ENCODE results near the gene APOM. TPM values are rescaled to one million over a fixed set of nuclear protein-coding genes. Genes with fewer than 3 reads are reported as not detected.

Gene APOM
- total RNA-seq, 2 experiments from 2014 or later: 1.5 to 2.1 TPM

GRCh38 chr6:31614684-31615578 is 40.8 kb upstream of the APOM start, which contains the start of gene AIF1:
Gene AIF1, plus strand, starts transcription at chr6:31615234. Its CDS starts 96 bp downstream, at chr6:31615330.
- H3K79me2 ChIP-seq (ENCODE audit: insufficient read depth, low read depth, low read length): no peaks in the 10 kb centered on the region
- peak within 1 kb of the TSS; percentile 76 for H3K4me2 ChIP-seq (ENCODE audit: low read length)
- H3K4me1 ChIP-seq (ENCODE audit: insufficient read depth, low read length, poor library complexity, severe bottlenecking): peaks cover 39% of the 10 kb centered on the region
- no peaks in the 10 kb centered on the region for H4K20me1 ChIP-seq (ENCODE audit: insufficient read depth, low read length)
- peak within 1 kb of the TSS; percentile 61 for H3K4me3 ChIP-seq (ENCODE audit: low read depth, low read length, poor library complexity, severe bottlenecking)
- peak within 1 kb of the TSS; percentile 67 for H2AFZ ChIP-seq (ENCODE audit: low read length)
- ChIA-PET CTCF (ENCODE audit: unreplicated experiment) (interaction anchor here (0.5 to 1.0 kb wide), 2 partner anchors 28 to 68 kb away, joined by 3 to 7 read pairs; partner anchors contain the start of gene ATP6V1G2), POLR2A (interaction anchor here (0.5 to 1.3 kb wide), 2 partner anchors 74 to 293 kb away, joined by 3 to 7 read pairs; partner anchors contain the start of gene DDX39B)
- no TSS peak for BruUV-seq (replicated peaks)
- H3K9me2 ChIP-seq (ENCODE audit: insufficient read depth, low read length): no peaks in the 10 kb centered on the region
- no peak for DNase-seq (ENCODE audit: low spot score)
- TF ChIP-seq CTCF (conservative IDR thresholded peaks at IDR 0.05; ENCODE audit: low read length) (no peak), EZH2phosphoT487 (IDR thresholded peaks at IDR 0.05; ENCODE audit: borderline replicate concordance, low read depth, low read length) (no peak)
- intact Hi-C loops (cut with micrococcal nuclease; ENCODE audit: unreplicated experiment): no loop called here
- no peaks in the 10 kb centered on the region for H3K36me3 ChIP-seq (ENCODE audit: insufficient read depth, low read length)
- H3K27ac ChIP-seq (ENCODE audit: low read depth, low read length, poor library complexity, severe bottlenecking): peak within 1 kb of the TSS; percentile 58
- no peaks in the 10 kb centered on the region for H3K9me3 ChIP-seq (ENCODE audit: low read length)

- Histone ChIP-seq H3K9me3 (ENCODE audit: low read length) (no peaks in the 10 kb centered on the region), H3K36me3 (ENCODE audit: insufficient read depth, low read length) (no peaks in the 10 kb centered on the region), H2AFZ (ENCODE audit: low read length) (peak overlapping the region; percentile 67), H3K27ac (ENCODE audit: low read depth, low read length, poor library complexity, severe bottlenecking) (peak overlapping the region; percentile 58), H3K9me2 (ENCODE audit: insufficient read depth, low read length) (no peaks in the 10 kb centered on the region), H4K20me1 (ENCODE audit: insufficient read depth, low read length) (no peaks in the 10 kb centered on the region), H3K4me3 (ENCODE audit: low read depth, low read length, poor library complexity, severe bottlenecking) (peak overlapping the region; percentile 61), H3K4me1 (ENCODE audit: insufficient read depth, low read length, poor library complexity, severe bottlenecking) (peaks cover 39% of the 10 kb centered on the region), H3K79me2 (ENCODE audit: insufficient read depth, low read depth, low read length) (peaks cover 1% of the 10 kb centered on the region; the same call in 1 of the 2 replicates), H3K4me2 (ENCODE audit: low read length) (peak overlapping the region; percentile 76)
- DNase-seq (ENCODE audit: low spot score): peak; percentile 62
- ChIA-PET POLR2A (interaction anchor here (1.3 kb wide), 1 partner anchor 74 kb away, joined by 7 read pairs; the partner anchor contains the start of gene DDX39B), CTCF (ENCODE audit: unreplicated experiment) (interaction anchor here (1.0 kb wide), 1 partner anchor 28 kb away, joined by 3 read pairs; no protein-coding TSS in a partner anchor)
- no TSS peak for BruUV-seq (replicated peaks)
- intact Hi-C loops (cut with micrococcal nuclease; ENCODE audit: unreplicated experiment): no loop called here
- TF ChIP-seq CTCF (conservative IDR thresholded peaks at IDR 0.05; ENCODE audit: low read length) (no peak), EZH2phosphoT487 (IDR thresholded peaks at IDR 0.05; ENCODE audit: borderline replicate concordance, low read depth, low read length) (no peak)
Observed at GRCh38 chr6:31615748-31616147, 39.9 kb upstream of the APOM start.
